ENCODE results near the gene PARD3B. TPM values are rescaled to one million over a fixed set of nuclear protein-coding genes. Genes with fewer than 3 reads are reported as not detected.

The PARD3B gene
- total RNA-seq, 2 experiments from 2014 or later = 0.23 to 0.53 TPM

GRCh38 chr2:205235434-205235833 lies 690.2 kb downstream of the PARD3B start:
- POLR2A ChIA-PET = no interaction called here
- H3K4me3 Mint-ChIP-seq = no peak overlapping the region
- no peaks in the 10 kb centered on the region for H3K4me1 Mint-ChIP-seq
- no peaks in the 10 kb centered on the region for H3K27me3 Mint-ChIP-seq
- CTCF ChIA-PET = no interaction called here
- DNase-seq = no peak
- H3K9me3 Mint-ChIP-seq = peaks cover 2% of the 10 kb centered on the region
- H3K27ac Mint-ChIP-seq = no peak overlapping the region
- H3K36me3 Mint-ChIP-seq (ENCODE audit: low read depth) = no peaks in the 10 kb centered on the region

GRCh38 chr2:205237524-205237923 lies 692.2 kb downstream of the PARD3B start:
- Mint-ChIP-seq H3K36me3 (ENCODE audit: low read depth) (no peaks in the 10 kb centered on the region), H3K27ac (no peak overlapping the region), H3K9me3 (no peaks in the 10 kb centered on the region), H3K27me3 (no peaks in the 10 kb centered on the region), H3K4me3 (no peak overlapping the region), H3K4me1 (no peaks in the 10 kb centered on the region)
- CTCF ChIA-PET = no interaction called here
- no peak for DNase-seq
- POLR2A ChIA-PET = no interaction called here

GRCh38 chr2:205245001-205245400 lies 699.7 kb downstream of the PARD3B start:
- Mint-ChIP-seq H3K36me3 (ENCODE audit: low read depth) (no peaks in the 10 kb centered on the region), H3K4me1 (no peaks in the 10 kb centered on the region), H3K4me3 (no peak overlapping the region), H3K9me3 (no peaks in the 10 kb centered on the region), H3K27ac (no peak overlapping the region), H3K27me3 (no peaks in the 10 kb centered on the region)
- ChIA-PET POLR2A (no interaction called here), CTCF (no interaction called here)
- DNase-seq = no peak

- no peak for DNase-seq
- ChIA-PET CTCF (no interaction called here), POLR2A (no interaction called here)
- Mint-ChIP-seq H3K4me3 (no peak overlapping the region), H3K9me3 (no peaks in the 10 kb centered on the region), H3K27me3 (no peaks in the 10 kb centered on the region), H3K27ac (no peak overlapping the region), H3K4me1 (no peaks in the 10 kb centered on the region), H3K36me3 (ENCODE audit: low read depth) (no peaks in the 10 kb centered on the region)
Measured at GRCh38 chr2:205245652-205246051, 700.4 kb downstream of the PARD3B start.

- ChIA-PET CTCF (no interaction called here), POLR2A (no interaction called here)
- Mint-ChIP-seq H3K27me3 (peaks cover 4% of the 10 kb centered on the region), H3K36me3 (ENCODE audit: low read depth) (no peaks in the 10 kb centered on the region), H3K27ac (no peak overlapping the region), H3K9me3 (no peaks in the 10 kb centered on the region), H3K4me3 (no peak overlapping the region), H3K4me1 (no peaks in the 10 kb centered on the region)
- DNase-seq = no peak
Measured at GRCh38 chr2:205259121-205259520, 713.8 kb downstream of the PARD3B start.

GRCh38 chr2:205261516-205262020 lies 716.3 kb downstream of the PARD3B start:
- H3K27ac Mint-ChIP-seq = no peak overlapping the region
- H3K4me1 Mint-ChIP-seq = no peaks in the 10 kb centered on the region
- no peak for DNase-seq
- ChIA-PET POLR2A (no interaction called here), CTCF (no interaction called here)
- peaks cover 6% of the 10 kb centered on the region for H3K27me3 Mint-ChIP-seq
- no peaks in the 10 kb centered on the region for H3K36me3 Mint-ChIP-seq (ENCODE audit: low read depth)
- no peaks in the 10 kb centered on the region for H3K9me3 Mint-ChIP-seq
- no peak overlapping the region for H3K4me3 Mint-ChIP-seq

- DNase-seq = no peak
- ChIA-PET CTCF (interaction anchor here (0.9 kb wide), 1 partner anchor 13 kb away, joined by 3 read pairs; no protein-coding TSS in a partner anchor), POLR2A (no interaction called here)
- no peak overlapping the region for H3K27ac Mint-ChIP-seq
- H3K4me1 Mint-ChIP-seq = no peaks in the 10 kb centered on the region
- H3K36me3 Mint-ChIP-seq (ENCODE audit: low read depth) = no peaks in the 10 kb centered on the region
- no peak overlapping the region for H3K4me3 Mint-ChIP-seq
- no peaks in the 10 kb centered on the region for H3K9me3 Mint-ChIP-seq
- peaks cover 3% of the 10 kb centered on the region for H3K27me3 Mint-ChIP-seq
Measured at GRCh38 chr2:205267323-205267722, 722.0 kb downstream of the PARD3B start.

GRCh38 chr2:205270689-205271088 lies 725.4 kb downstream of the PARD3B start:
- no peak overlapping the region for H3K27ac Mint-ChIP-seq
- POLR2A ChIA-PET = no interaction called here

GRCh38 chr2:205273148-205273547 lies 727.9 kb downstream of the PARD3B start:
- Mint-ChIP-seq H3K9me3 (no peaks in the 10 kb centered on the region), H3K4me1 (no peaks in the 10 kb centered on the region), H3K4me3 (no peak overlapping the region), H3K27me3 (peaks cover 6% of the 10 kb centered on the region), H3K36me3 (ENCODE audit: low read depth) (no peaks in the 10 kb centered on the region), H3K27ac (no peak overlapping the region)
- POLR2A ChIA-PET = no interaction called here
- DNase-seq = no peak
- CTCF ChIA-PET = no interaction called here

More at GRCh38 chr2:205270689-205271088, 725.4 kb downstream of the PARD3B start:
- no peaks in the 10 kb centered on the region for H3K4me1 Mint-ChIP-seq
- H3K9me3 Mint-ChIP-seq = no peaks in the 10 kb centered on the region
- H3K27me3 Mint-ChIP-seq = no peaks in the 10 kb centered on the region
- H3K36me3 Mint-ChIP-seq (ENCODE audit: low read depth) = no peaks in the 10 kb centered on the region
- CTCF ChIA-PET = no interaction called here
- no peak for DNase-seq
- no peak overlapping the region for H3K4me3 Mint-ChIP-seq

- ChIA-PET CTCF (no interaction called here), POLR2A (no interaction called here)
- DNase-seq = no peak
- no peaks in the 10 kb centered on the region for H3K4me1 Mint-ChIP-seq
- no peak overlapping the region for H3K27ac Mint-ChIP-seq
- H3K36me3 Mint-ChIP-seq (ENCODE audit: low read depth) = no peaks in the 10 kb centered on the region
- H3K4me3 Mint-ChIP-seq = no peak overlapping the region
- peaks cover 6% of the 10 kb centered on the region for H3K27me3 Mint-ChIP-seq
- H3K9me3 Mint-ChIP-seq = no peaks in the 10 kb centered on the region
Measured at GRCh38 chr2:205273627-205274026, 728.4 kb downstream of the PARD3B start.

- no peak overlapping the region for H3K4me3 Mint-ChIP-seq
- no peak overlapping the region for H3K27ac Mint-ChIP-seq
- CTCF ChIA-PET = no interaction called here
- no peaks in the 10 kb centered on the region for H3K4me1 Mint-ChIP-seq
- no peaks in the 10 kb centered on the region for H3K9me3 Mint-ChIP-seq
- POLR2A ChIA-PET = no interaction called here
- no peaks in the 10 kb centered on the region for H3K36me3 Mint-ChIP-seq (ENCODE audit: low read depth)
- peaks cover 6% of the 10 kb centered on the region for H3K27me3 Mint-ChIP-seq
- no peak for DNase-seq
Measured at GRCh38 chr2:205274801-205275200, 729.5 kb downstream of the PARD3B start.

GRCh38 chr2:205276116-205276777 lies 731.0 kb downstream of the PARD3B start:
- Mint-ChIP-seq H3K9me3 (no peaks in the 10 kb centered on the region), H3K27me3 (peaks cover 7% of the 10 kb centered on the region), H3K36me3 (ENCODE audit: low read depth) (peaks cover 2% of the 10 kb centered on the region), H3K4me3 (no peak overlapping the region), H3K27ac (no peak overlapping the region), H3K4me1 (no peaks in the 10 kb centered on the region)
- ChIA-PET POLR2A (no interaction called here), CTCF (no interaction called here)
- no peak for DNase-seq

- peaks cover 7% of the 10 kb centered on the region for H3K27me3 Mint-ChIP-seq
- no peak for DNase-seq
- no peaks in the 10 kb centered on the region for H3K4me1 Mint-ChIP-seq
- ChIA-PET POLR2A (no interaction called here), CTCF (no interaction called here)
- H3K4me3 Mint-ChIP-seq = no peak overlapping the region
- no peak overlapping the region for H3K27ac Mint-ChIP-seq
- no peaks in the 10 kb centered on the region for H3K9me3 Mint-ChIP-seq
- peaks cover 2% of the 10 kb centered on the region for H3K36me3 Mint-ChIP-seq (ENCODE audit: low read depth)
Measured at GRCh38 chr2:205280596-205281236, 735.4 kb downstream of the PARD3B start.

GRCh38 chr2:205283736-205284270 lies 738.5 kb downstream of the PARD3B start:
- no peaks in the 10 kb centered on the region for H3K4me1 Mint-ChIP-seq
- H3K36me3 Mint-ChIP-seq (ENCODE audit: low read depth) = peaks cover 2% of the 10 kb centered on the region
- H3K4me3 Mint-ChIP-seq = no peak overlapping the region
- no peaks in the 10 kb centered on the region for H3K9me3 Mint-ChIP-seq
- CTCF ChIA-PET = no interaction called here
- no peak overlapping the region for H3K27ac Mint-ChIP-seq
- POLR2A ChIA-PET = no interaction called here
- H3K27me3 Mint-ChIP-seq = peaks cover 1% of the 10 kb centered on the region
- DNase-seq = no peak
